DMS114 treated with DMSO at 0.1 percent for 48 hours (cell line): ENCODE data around the gene PIP4K2A.

Experiments used
- DNase-seq: peaks from one replicate; lab custom pipeline; 2025; ENCODE audit not compliant: unreplicated experiment; lab: John Stamatoyannopoulos, UW

PIP4K2A gene

DNA sequence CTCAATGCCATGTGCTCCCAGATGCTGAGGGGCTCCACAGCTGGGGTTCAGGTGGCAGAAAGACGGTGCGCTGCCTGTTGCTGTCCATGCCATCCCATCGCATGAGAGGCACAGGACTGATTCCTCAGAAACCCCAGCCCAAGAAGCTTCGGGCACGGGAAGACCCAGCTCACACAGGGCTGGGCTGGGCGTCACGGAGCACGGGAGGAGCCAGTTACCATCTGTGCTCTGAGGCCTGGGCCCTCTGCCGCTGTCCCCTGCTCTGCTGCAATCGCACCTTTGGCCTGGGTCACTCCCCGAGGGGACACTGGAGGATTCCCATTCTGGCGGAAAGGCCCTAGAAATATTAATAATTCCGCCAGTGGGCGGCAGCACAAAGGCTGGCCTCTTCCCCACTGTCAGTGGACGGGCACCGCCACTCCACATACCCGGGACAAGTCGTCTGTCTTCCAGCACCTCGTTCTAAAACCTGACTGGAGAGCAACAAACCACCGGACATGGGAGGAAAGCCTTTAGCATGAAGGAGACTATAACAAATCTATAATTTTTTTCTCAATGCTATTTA is 92.1 kb downstream of the PIP4K2A start:
- no peak for DNase-seq

DNA sequence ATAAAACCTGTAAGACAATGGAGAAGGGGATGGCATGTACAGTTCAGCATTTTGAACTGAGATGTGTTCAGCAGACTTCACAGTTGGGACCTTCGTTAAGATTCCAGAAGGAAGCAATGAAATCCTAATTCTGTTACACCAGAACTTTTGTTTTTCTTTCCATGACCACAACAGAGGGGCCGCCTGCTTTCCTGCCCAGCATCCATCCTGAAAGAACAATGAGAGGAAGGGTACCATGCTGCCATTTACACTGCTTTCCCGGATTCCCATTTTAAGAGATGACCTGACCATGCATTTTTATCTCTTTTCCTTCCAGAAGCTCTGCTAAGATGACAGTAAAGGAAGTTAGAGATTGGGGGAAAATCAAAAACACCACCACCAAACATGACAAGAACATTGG is 92.7 kb downstream of the PIP4K2A start:
- DNase-seq: no peak

DNA sequence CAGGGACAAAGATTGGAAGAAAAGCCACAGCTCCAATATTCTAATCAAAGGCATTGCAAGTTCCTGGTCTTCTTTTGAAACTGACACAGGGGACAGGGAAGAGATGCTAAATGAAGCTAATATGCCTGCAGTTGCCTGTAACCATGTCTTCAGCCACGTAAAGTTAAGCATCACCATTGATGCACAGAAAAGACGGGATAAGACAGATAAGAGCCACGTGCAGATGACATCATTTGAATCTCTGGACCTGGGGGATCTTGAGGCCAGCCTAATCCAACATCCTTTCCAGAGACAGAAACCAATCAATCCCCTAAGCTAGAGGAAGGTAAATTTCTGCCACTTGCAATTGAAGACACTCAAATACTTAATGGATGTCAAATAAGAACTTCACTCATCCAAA is 93.4 kb downstream of the PIP4K2A start:
- DNase-seq: no peak

DNA sequence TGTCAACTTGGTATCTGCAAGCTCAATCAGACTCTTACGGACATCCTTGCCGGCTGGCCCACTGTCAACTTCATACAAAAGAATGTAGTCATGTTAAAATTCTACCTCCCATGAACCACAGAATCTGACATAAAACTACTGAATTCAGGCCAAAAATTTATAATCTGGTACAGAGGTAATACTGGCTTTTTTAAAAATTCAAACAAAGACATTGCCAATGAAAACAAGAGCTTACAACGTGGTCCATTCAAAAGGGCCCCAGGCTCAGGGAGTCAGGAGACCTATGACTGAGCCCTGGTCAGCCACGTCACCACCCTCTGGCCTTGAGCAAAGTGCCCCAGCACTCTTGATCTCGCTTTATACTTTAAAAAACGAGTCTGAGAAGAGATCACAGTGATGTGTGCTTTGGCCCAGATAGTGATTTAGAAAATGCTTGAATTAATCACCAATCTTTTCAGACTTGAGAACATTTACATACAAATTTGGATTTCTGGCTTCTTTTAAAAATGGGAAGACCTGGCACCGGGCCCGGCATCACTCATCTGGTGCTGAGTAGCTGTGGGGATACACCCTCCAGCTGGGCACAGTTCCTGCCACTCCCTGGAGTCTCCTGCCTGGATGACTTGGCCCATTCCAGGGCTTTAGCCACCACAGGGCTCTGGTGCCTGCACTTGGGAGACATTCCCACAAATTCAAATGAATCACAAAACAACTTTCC is 94.1 kb downstream of the PIP4K2A start:
- no peak for DNase-seq

DNA sequence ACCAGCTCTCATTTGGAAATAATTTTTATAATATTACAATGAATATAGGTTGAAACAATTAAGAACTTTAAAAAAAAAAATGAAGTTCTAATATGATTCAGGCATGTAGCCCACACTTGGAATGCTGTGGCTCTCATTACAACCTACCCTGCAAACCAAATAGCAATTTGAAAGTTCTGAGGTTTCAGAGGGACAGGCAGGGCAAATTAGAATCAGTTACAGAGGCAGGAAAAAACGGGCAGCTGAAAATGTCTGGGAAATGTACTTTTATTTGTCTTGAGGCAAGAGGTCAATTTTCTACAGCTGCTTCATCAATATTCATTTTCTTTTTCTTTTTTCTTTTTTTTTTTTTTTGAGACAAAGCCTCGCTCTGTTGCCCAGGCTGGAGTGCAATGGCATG is 95.3 kb downstream of the PIP4K2A start:
- no peak for DNase-seq

DNA sequence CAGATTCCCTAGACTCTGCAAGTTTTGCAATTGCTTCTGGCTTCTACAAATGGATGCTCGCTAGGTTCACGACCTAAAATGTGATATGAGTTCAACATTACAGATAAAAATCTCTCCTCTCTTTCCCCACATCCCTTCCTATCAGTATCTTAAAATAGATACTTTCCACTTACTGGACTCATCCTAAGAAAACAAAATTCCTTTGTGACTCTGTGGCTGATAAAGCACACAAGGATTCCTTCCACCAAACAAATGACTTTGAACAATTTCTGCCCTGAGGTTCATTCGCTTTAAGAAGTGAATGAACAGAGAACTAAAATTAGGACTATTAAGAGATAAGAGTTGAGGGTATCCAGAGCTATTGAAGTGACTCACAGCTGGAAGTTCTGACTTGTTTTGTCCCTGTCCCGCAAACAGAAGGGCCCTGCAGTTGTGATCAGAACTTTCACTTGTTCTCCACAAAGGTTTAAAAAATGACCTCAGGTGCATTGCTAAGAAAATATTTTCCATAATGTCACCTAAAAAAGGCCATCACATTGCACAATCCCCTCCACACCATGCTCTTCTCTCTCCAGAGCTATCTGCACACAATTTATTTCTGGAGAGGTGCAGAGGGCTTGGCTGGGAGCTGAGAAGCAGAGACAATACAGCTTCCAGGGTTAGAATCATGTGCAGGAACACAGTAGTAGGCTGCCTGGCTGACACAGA is 96.1 kb downstream of the PIP4K2A start:
- DNase-seq: no peak

DNA sequence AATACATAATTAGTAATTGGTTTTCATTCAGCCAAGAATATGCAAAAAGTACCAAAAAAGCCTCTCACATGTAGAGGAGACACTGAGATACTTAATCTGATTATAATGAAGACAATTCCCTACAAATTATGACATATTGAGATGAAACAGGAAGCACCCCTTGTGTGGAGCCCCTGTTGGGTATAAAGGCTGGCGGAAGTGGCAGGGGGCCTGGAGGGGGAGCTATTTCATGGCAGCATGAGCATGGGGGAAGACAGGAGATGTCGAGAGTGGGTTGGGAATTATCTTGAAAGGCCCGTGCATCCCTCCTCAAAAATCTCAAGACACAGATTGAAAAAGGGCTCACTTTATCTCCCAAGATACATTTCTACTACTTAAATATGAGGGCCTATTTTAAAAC is 96.9 kb downstream of the PIP4K2A start:
- DNase-seq: no peak

DNA sequence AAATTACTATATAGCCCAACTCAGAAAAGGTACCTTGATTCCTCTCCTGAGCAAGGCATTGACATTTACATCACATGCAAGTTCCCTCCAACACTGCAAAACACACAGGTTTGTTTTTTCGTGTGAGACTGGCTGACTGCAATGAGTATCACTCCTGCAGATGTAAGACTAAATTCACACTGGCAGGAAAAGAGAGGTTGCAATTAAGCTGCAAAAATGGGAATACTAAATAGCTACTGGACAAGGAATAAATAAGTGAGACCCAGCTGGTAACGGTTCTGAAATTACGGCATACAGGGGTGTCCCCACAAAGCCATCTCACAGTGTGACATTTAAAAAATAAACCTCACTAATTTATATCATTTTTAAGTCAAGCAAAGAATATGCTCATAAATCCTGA is 97.3 kb downstream of the PIP4K2A start:
- no peak for DNase-seq

DNA sequence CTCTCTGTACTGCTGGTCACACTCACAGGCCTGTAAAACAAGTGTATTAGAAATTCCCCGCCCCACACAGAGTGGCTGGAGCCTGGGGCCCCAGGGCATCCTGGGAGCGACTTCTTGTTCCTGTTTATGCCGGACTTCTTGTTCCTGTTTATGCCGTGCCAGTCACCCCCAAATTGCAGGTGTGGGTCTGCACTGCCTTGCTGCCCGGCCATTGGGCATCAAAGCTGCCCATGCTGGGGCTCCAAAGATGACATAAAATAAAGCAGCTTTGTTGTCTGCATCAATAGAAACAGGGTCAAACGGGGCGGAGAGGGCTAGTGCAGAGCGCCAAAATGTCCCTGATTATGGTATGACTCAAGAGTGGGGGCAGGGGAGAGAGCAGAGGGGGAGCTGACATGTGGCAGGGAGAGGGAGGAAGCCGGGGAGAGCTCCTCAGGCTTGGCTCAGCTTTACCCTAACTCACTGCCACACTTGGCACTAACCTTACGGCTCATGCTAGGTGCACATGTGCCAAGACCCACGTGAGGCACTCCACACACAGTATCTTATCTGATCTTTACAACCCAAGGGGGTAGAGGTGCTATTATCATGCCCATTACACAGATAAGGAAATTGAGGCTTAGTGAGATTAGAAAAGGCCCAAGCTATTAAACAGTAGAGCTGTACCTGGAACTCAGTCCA is 98.4 kb downstream of the PIP4K2A start:
- DNase-seq: no peak

DNA sequence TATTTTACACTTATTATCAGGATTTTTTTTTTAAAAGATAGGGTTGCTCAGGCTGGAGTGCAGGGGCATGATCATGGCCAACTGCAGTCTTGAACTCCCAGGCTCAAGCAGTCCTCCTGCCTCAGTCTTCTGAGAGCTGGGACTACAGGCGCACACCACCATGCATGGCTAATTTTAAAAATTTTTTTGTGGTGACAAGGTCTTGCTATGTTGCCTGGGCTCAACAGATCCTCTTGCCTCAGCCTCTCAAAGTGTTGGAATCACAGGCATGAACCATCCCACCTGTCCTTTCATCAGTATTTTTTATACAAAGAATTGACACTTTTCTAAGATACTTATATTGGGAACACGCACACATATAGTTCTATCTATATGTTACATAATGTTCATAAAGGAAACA is 99.3 kb downstream of the PIP4K2A start:
- DNase-seq: no peak

DNA sequence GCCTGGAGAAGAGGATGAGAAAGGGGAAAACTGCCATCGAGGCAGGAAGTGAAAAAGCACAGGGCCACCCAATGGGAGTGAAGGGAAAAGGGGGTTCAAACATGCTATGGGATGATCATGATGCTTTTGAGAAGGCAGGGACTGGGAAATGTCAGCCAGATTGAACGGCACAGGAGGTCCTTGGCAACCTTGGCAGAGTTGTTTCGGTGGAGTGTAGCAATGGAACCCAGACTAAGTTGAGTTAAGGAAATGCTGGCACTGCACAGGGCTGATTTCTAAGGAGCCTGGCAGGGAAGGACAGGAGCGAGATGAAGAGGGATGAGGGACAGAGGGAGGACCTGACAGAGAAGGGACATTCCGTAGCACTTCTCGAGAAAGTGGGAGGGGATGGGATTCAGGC is 101.4 kb downstream of the PIP4K2A start:
- DNase-seq: no peak

DNA sequence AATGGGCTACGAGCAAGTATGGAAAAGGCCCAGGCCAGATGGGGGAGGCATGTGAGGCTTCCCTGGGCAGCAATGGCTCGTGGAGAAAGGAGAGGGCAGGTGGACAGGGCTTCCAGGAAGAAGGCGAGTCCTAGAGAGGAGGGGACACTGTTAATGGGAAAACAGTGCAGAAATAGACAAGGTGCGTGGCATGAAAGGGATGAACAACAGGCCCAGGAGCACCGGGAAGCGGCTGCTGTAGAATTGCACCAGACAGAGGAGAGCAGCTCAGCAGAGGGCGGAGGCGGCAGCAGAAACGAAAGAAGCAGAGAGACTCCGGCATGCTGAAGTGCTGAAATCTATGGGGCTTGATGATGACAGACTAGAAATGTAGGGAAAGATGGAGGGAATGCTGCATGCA is 102.1 kb downstream of the PIP4K2A start:
- no peak for DNase-seq

DNA sequence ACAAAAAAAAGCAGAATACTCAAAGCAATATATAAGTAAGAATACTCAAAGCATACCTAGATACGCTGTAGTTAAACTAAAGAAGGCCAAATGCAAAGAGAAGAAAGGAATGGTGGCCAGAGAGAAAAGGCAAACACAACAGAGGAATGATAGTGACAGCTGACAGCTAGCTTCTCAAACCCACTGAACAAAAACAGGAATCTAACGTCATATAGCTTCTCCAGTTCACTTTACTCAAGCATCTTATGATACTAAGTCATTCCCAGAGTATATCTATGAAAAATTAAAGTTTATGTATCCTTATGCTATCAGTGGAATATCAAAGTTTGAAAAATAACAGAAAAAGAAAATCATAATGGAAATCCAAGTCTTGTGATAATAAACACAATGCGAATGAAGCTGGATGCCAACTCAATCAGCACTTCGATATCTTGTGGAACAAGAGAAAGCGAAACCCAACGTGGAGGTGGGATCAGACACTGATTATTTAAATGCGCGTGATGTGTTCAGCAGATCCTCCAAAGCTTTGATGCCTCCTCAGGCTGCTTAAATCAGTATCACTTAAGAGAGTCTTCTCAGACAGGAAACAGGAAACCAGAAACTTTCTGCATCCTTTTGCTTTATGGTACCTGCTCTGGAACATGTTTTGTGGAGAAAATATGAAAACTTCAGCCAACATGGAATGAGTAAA is 102.8 kb downstream of the PIP4K2A start:
- no peak for DNase-seq

DNA sequence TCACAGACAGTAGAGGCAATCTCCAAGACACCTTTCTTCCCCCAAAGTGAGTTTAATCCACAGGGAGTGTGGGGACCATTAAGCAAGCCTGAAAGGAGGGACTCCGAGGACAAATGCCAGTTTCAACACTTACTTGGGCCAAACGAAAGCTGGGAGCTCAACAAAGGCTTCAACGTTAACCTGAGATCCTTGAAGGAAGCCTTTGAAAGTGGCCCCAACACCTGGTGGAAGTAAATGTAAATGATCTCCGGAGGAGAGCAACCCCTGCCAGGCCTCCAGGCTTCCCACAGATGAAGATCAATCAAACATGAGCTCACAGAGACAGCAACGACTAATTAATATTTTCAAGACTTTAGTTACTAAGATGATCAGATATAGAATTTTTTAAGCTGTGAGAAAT is 103.8 kb downstream of the PIP4K2A start:
- no peak for DNase-seq

DNA sequence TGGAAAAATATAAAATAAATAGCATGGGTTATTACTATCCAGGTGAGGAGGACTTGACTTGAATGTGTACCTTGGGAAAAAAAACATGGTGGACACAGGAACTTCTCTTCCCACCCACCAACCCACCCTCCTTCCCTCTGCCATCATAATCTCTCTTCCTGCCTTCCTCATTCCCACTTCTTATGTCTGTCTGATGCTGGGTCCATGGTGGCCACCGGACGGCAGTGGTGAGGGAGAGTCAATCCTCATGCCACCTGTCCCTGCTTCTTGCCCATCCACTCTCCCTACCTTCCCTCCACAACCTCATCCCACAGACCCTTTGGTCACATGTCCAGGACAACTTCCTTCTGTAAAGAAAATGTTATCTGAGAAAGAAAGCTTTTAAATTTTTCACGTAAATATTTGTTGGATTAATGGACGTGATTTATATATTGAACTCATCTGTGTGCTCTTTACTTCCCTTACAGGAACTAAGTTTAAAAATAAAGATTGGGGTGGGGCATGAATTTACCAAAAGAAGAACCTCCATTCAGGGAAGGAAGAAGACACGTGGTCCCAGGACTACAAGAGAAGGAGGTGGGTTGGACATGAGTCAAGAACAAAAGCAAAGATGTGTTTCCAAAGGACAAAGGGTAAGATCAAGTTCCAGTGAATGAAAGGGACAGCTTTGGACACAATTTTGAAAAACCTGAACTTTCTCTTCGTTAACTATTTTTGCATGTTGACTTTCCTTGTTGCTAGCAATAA is 104.5 kb downstream of the PIP4K2A start:
- DNase-seq: no peak

DNA sequence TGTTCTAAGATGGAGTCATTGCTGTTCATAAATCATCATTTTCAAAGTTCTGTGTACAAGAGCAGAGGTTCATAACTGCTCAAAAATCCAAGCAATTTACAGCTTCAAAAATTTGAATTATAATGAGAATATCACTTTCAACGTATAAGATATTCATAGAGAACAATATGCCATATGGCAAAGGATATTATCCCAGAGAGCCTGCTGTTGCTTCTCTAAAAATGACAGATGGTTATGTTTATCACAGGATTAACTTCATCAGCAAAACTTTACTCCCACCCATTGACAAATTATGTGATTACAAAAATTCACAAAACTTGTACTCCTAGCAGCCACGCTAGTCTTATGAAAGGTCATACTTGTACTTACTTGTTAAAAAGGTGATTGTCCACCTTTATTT is 105.1 kb downstream of the PIP4K2A start:
- no peak for DNase-seq

DNA sequence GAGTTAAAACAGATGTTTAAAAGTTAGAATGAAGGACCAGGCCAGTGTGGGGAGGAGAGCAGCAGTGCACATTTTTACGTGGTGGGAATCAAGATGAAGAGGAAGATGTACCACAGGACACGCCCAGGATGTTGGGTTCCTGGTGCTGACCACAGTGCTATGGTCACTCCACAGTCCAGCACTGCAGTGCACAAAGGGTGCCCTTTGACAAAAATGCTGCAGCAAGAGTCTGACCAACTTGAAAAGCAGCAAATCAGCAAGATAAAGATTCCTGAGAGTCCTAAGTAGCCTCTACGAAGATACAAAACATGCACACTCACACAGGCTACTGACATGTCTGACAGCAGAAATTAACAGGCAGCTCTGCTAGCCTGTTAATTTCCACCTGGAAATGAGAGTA is 107.1 kb downstream of the PIP4K2A start:
- no peak for DNase-seq

DNA sequence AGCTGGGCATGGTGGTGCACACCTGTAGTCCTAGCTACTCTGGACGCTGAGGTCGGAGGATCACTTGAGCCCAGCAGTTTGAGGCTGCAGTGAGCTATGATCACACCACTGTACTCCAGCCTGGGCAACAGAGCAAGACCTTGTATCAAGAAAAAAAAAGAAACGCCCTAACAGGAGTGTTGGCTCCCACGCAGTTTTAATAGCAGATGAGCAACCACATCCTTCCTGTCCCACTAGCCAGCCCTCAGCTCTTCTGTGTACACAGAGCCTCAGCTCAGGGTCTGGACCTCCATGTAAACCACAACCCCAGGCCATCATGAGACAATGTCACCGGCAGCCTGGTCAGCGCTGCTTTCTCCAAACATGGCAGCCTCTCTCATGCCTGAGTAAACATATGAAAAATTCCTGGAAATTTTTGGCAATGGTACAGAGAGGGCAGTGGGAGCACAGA is 108.2 kb downstream of the PIP4K2A start:
- no peak for DNase-seq

DNA sequence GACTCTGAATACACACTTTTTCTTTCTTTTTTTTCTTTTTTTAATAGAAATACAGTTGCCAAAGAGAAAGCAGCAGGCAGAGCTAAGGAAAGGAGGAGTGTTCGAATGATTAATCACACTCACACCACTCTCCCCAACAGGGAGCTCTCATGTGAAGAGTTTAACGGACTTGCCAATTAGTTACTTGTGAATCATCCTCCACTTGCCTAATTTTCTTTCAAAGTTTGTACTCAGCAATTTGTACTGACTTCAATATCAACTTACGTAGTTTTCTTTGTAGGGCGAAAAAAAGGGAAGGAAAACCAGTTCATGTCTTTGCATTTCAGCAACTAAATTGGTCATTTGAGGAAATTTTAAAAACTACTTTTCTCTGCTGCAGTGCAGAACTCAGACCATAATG is 109.2 kb downstream of the PIP4K2A start:
- no peak for DNase-seq

DNA sequence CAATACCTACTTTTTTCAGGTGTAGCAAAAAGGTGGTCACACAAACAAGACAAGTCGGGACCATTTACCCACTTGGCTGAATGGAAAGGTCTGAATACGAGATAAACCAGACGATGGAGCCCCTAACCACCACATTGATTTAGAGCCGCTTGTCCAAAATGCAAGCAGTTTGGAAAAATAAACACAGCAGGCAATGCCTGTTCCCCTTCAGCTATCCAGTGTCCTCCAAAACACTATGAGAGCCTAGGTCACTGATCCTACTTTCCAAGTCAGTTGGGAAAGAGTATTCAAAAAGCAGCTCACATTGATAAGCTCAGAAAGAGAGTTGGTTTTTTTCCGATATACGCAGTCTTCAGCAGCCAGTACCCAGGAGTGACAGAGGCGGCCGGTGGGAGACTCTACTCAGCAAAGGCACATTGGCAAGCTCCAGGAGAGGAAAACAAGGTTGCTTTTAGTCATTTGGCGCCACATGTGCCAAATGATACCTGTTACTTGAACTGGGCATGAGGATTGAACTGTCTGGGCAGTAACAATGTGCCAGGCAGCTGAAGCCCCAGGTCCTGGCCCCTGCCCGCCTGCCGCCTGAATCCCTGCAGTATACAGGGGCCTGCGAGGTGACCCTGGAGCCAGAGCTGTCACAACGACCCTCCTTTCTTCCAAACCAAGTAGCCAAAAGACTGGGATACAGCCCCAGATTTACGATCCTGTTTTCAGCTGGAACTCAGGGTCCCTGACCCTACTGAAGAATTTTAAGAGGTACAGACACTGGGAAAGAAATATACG is 109.8 kb downstream of the PIP4K2A start:
- DNase-seq: no peak
